ENCODE measurements around the gene TAGLN.
"Not testable (repeated sequence)": the region's sequence is repeated elsewhere in the genome, so short reads cannot be mapped to it uniquely, and the experiment has no call there.

TAGLN gene

GRCh38 chr11:117180661-117181585, 18.2 kb upstream of the TAGLN start:
- no peak for DNase-seq (ENCODE audit: low spot score)
- FAIRE-seq = no peak

GRCh38 chr11:117181586-117182550, 17.3 kb upstream of the TAGLN start:
- FAIRE-seq = no peak

GRCh38 chr11:117182551-117182935, 16.6 kb upstream of the TAGLN start:
- no peak for FAIRE-seq
- DNase-seq (ENCODE audit: low spot score) = no peak

More at GRCh38 chr11:117181586-117182550, 17.3 kb upstream of the TAGLN start:
- DNase-seq (ENCODE audit: low spot score) = no peak

GRCh38 chr11:117183178-117183577, 16.0 kb upstream of the TAGLN start:
- DNase-seq (ENCODE audit: low spot score); FAIRE-seq: not testable (repeated sequence)

- FAIRE-seq (no peak), DNase-seq (ENCODE audit: low spot score) (no peak)
Observed at GRCh38 chr11:117183724-117184349, 15.3 kb upstream of the TAGLN start.

- DNase-seq (ENCODE audit: low spot score) (no peak), FAIRE-seq (no peak)
Observed at GRCh38 chr11:117185736-117186430, 13.3 kb upstream of the TAGLN start.

- DNase-seq (ENCODE audit: low spot score) (no peak), FAIRE-seq (no peak)
Observed at GRCh38 chr11:117186431-117186761, 12.8 kb upstream of the TAGLN start.

GRCh38 chr11:117187007-117187406, 12.2 kb upstream of the TAGLN start:
- DNase-seq (ENCODE audit: low spot score) = no peak
- FAIRE-seq = no peak

- no peak for DNase-seq (ENCODE audit: low spot score)
- no peak for FAIRE-seq
Observed at GRCh38 chr11:117187428-117187798, 11.8 kb upstream of the TAGLN start.

GRCh38 chr11:117187799-117188481, 11.2 kb upstream of the TAGLN start:
- DNase-seq (ENCODE audit: low spot score) (no peak), FAIRE-seq (no peak)

GRCh38 chr11:117188620-117189081, 10.5 kb upstream of the TAGLN start:
- no peak for FAIRE-seq

GRCh38 chr11:117189191-117189940, 9.8 kb upstream of the TAGLN start:
- no peak for FAIRE-seq

More at GRCh38 chr11:117188620-117189081, 10.5 kb upstream of the TAGLN start:
- no peak for DNase-seq (ENCODE audit: low spot score)

GRCh38 chr11:117189941-117190544, 9.1 kb upstream of the TAGLN start:
- FAIRE-seq = no peak
- DNase-seq (ENCODE audit: low spot score) = no peak

More at GRCh38 chr11:117189191-117189940, 9.8 kb upstream of the TAGLN start:
- no peak for DNase-seq (ENCODE audit: low spot score)

GRCh38 chr11:117191680-117192400, 7.3 kb upstream of the TAGLN start:
- FAIRE-seq (no peak), DNase-seq (ENCODE audit: low spot score) (no peak)

GRCh38 chr11:117192401-117192875, 6.7 kb upstream of the TAGLN start:
- DNase-seq (ENCODE audit: low spot score) (no peak), FAIRE-seq (no peak)

GRCh38 chr11:117193130-117194020, 5.8 kb upstream of the TAGLN start:
- FAIRE-seq = no peak

GRCh38 chr11:117194267-117194666, 4.9 kb upstream of the TAGLN start:
- FAIRE-seq (no peak), DNase-seq (ENCODE audit: low spot score) (no peak)

More at GRCh38 chr11:117193130-117194020, 5.8 kb upstream of the TAGLN start:
- no peak for DNase-seq (ENCODE audit: low spot score)

All from RCC 7860 (cell line).